ENCODE results near the gene IRAK2.

GRCh38 chr3:10142707-10143560, 21.8 kb upstream of the IRAK2 start:
- TF ChIP-seq CTCF (conservative IDR thresholded peaks at IDR 0.05; ENCODE audit: low read length), result no peak
- no peak for TF ChIP-seq EZH2phosphoT487 (IDR thresholded peaks at IDR 0.05; ENCODE audit: borderline replicate concordance, low read depth, low read length)

Measured in OCI-LY7 (cell line).